Activated CD8-positive, alpha-beta memory T cell treated with anti-CD3 and anti-CD28 coated beads, Interleukin-2, amount 50 U/mL, for 1 hour (primary cell): ENCODE results near the gene UBA1.
A peak's percentile ranks its signal among the peaks of the same experiment; 100 is the strongest.

Experiments
- DNase-seq: peaks from one replicate; pipeline ENCODE4 v3.0.0-alpha.2; 2020; ENCODE audit errors: extremely low read depth

Gene UBA1

DNA sequence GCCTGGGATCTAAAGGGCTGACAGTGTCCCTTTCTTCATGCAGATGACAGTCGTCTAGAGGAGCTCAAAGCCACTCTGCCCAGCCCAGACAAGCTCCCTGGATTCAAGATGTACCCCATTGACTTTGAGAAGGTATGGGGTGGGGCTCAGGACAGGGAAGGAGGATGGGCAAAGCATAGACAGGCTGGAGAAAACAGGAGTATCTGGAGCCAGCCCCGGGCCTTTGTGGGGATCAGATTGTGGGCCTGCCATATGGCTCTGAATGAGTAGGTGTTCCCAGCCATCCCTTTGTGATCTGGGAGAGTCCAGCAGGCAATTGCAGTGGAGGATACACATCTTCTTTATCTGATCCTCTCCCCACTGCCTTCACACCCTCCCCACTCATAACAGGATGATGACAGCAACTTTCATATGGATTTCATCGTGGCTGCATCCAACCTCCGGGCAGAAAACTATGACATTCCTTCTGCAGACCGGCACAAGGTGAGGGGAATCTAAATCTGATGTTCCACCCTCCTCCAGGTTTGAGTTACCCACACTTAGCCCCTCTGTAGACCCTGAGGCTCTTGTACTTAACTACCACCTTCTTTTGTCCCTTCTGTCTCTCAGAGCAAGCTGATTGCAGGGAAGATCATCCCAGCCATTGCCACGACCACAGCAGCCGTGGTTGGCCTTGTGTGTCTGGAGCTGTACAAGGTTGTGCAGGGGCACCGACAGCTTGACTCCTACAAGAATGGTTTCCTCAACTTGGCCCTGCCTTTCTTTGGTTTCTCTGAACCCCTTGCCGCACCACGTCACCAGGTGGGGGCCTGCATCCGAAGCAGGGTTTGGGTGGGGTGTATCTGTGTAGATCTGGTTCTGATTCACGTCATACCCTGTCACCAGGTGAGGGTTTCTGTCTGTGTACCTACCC, 19.0 kb downstream of the UBA1 start:
- DNase-seq = no peak

DNA sequence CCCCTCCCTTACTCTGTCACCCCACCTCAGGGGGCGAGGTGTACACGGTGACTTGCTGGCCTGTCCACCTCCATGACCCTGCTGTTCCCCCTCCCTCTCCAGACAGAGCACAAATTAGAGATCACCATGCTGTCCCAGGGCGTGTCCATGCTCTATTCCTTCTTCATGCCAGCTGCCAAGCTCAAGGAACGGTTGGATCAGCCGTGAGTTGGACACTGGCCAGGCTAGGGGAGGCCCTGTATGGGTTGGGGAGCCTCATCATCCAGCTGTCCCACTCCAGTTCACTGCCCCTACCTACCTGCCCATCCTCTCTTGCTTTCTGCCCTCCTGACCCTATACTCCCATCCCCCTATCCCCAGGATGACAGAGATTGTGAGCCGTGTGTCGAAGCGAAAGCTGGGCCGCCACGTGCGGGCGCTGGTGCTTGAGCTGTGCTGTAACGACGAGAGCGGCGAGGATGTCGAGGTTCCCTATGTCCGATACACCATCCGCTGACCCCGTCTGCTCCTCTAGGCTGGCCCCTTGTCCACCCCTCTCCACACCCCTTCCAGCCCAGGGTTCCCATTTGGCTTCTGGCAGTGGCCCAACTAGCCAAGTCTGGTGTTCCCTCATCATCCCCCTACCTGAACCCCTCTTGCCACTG, 20.9 kb downstream of the UBA1 start:
- DNase-seq = no peak

DNA sequence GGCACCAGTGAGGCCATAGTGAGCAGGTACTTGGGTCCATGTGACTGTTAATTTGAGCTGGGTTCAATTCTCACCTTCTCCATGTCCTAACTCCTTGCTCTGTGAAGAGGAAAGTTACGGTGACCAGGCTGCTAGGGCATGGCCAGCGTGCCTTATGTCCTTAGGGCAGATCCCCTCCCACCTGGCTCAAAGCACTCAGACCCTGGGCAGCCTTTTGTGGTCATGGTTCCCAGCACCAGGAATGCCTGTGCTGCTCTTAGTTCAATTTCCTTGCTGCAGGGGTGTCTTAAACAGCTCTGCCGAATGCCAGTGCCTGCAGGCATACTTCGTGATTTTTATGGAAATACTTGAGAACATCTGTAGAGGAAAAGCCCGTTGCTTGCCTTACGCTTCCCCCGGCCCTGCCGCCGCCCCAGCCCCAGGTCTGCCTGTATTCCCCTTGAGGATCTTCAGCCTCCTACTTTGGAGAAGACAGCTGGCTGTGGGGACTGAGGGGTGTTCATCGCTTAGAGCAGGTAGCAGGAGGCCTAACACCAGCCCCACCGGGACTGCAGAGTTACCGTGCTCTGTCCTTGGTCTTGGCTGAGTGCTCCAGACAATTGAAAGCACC, 21.8 kb downstream of the UBA1 start:
- DNase-seq = no peak

DNA sequence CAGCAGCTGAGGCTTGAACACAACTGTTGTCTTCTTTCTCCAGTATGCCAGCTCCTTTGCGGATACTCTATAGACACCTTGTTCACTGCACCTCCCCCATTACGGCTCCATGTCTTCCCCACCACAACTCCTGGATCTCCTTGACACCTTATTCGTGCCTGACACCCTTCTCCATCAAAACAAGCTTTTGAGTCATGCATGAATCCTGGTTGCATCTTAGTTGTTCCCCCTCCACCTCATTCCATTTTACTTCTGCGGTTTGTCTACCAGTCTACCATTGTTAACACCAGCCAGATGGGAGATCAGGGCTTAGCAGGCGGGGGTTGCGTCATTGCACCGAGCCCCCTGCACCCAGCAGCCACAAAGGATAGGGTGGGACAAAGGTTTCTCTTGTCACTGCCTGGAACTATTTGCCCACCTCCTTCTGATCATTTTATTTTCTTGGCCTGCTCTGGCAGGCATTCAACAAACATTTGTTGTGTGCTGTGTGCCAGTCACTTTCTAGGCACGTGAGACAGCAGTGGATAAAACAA, 22.8 kb downstream of the UBA1 start:
- no peak for DNase-seq

DNA sequence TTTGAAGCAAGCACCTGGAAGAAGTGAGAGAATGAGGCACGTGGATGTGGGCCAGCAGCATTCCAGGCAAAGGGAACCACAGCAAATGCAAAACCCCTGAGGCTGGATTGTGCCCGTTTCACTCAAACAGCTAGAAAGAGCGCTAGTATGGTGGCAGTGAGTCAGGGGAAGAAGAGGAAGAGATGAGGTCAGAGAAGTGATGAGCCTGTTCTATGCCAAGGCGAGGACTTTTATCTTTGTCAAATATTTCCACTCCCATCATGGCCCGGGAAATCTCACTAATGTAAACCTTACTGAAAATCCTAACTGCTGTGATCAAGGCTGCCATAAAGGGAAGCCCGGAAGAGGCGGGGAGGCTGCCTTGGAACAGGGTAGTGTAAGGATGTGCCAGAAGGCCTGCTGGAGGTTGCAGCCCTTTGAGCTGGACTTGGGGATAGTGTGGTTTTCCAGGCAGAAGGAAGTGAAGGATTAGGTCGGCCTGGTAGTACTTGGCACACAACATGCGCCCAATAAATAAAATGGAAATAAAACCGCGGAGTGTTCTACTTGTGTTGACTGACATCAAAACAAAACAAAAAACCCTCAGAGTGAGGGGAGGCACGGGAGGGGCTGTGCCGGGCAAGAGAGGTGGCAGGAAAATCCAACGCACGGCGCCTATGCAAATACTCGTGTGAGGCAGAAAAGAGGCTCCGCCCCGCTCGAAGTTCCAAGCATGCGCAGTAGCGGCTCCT, 23.7 kb downstream of the UBA1 start:
- DNase-seq = no peak

DNA sequence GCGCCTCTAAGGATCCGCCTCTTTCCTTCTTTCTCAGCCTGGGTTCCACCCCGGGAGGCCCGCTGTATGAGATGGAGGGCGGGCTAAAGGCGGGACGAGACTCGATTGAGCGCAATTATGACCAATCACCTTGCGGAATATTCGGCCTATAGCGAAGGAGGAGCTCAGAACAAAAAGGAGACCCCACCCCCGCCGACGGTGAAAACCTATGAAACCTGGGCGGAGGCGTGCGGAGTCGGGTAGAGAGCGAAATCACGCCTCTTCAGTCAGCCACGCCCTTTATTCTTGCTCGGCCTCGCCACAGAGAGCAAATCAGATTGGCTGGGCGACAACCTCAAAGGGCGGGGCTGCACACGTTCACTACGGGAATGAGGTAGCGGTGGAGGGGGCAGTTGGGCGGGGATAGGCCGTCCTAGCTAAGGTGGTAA, 24.2 kb downstream of the UBA1 start:
- peak; percentile 99 for DNase-seq

DNA sequence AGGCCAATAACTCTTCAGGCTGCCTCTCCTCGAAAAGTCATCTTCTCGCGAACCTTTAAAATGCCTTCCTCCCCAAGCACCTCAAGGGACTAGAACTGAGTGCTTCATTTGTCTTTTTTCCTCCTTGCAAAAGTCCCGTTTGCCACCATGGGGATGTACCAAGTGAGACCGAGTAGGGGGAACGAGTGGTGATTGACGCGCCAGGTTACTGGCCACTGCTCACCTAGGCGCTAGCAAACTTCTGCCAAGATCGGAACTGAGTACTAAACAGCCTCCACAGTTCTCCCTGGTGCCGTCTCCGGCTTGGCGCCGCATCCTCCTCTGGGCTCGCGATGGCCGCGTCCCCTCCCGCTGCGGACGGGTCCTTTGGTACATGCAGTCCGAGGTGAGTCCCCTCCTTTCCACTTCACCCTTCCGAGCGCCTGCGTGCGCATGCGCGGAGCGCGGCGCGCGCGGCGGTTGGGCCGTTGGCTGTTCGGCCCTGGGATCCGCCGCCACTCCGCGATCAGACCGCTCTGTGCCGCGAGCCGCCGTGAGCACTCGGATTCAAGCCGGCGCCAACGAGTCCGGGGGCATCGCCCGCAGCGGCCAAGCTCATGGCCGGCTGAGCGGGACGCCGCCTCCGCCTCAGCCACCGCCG, 24.8 kb downstream of the UBA1 start, which contains the start of gene CDK16:
Gene CDK16 (plus strand): TSS at position 402 of the 640 bp plus-strand sequence. CDS start 4,877 bp downstream, outside the sequence.
- peak; percentile 47 for DNase-seq

DNA sequence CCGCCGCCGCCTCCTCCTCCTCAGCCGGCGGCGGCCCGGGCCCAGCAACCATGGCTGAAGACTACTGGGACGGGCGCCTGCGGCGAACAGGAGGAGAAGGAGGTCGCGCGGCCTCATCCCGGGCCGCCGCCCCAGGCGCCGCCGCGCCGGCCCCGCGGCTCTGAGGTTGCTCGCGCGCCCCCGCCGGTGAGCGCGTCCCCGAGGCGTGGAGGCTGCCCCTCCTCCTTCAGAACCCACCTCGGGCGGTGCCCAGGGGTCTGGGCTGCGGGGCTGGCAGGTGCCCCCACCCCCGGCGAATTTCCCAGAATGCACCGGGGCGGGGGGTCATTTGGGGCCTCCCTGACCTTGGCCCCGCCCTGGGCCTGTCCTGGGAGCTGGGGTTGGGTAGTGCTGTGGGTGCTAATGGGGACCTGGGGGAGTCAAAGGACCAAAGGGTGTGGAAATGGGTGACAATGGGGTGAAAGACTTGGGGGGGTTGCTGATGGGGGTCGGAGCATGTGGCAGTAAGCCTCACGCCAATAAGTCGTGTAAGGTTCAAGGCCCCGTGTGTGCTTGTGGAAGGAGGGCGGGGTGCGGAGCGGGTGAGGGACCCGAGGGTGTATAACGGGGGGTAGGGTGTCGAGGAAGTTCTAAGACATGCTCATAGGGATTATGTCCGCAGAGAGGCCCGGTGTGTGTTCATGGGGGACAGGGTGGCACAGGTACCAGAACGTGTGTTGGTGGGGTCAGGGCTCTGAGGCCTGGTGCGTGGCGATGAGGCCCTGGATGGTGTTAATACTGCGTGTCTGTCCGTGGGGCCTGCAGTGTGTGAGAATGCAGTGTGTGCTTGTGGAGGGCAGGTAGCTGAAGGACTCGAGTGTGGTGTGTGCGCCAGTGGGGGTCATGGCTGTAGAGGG, 25.5 kb downstream of the UBA1 start:
- DNase-seq = no peak

DNA sequence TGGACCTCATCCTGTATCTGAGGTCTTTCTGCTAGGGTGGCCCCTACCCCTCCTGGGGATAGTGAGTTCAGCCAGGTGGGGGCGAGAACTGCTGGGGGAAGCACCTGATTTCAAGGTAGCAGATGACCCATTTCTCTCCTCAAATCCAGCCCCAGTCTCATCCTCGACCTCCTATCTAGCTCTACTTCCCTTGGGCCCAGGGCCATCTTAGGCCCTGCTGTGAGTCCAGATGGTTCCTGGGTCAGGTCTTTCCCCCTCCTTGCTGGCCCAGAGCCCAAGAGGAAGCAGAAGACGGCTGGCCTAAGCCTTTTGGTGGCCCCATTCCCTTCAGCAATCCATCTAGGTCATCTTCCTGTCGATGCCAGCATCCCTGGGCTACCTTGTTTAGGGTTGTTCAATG, 28.1 kb downstream of the UBA1 start:
- no peak for DNase-seq

DNA sequence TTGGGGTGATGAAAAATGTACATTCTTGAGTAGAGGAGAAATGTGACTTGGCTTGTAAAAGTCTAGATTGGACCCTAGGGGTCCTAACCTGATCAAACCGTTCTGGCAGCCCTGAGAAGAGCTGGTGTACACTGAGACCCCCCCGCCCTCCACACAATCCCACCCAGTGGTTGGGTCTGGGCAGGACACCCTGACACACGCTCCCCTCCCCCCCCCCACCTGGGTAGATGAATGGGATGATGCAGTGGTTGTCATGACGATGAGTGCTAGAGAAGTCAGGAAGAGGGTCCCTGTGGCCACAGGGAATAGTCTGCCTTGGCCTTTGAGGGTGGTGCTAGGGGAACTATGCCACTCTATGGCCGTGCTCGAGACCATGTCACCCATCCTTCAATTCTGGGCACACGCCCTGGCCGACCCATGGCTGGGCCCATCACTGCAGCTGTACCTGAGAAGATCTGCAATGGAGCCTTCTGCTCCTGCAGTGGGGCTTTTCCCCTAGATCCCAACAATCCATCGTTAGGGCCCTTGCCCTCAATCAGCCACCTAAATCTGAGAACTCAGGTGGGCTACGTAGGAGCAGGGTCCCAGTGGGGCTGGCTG, 29.2 kb downstream of the UBA1 start:
- no peak for DNase-seq

DNA sequence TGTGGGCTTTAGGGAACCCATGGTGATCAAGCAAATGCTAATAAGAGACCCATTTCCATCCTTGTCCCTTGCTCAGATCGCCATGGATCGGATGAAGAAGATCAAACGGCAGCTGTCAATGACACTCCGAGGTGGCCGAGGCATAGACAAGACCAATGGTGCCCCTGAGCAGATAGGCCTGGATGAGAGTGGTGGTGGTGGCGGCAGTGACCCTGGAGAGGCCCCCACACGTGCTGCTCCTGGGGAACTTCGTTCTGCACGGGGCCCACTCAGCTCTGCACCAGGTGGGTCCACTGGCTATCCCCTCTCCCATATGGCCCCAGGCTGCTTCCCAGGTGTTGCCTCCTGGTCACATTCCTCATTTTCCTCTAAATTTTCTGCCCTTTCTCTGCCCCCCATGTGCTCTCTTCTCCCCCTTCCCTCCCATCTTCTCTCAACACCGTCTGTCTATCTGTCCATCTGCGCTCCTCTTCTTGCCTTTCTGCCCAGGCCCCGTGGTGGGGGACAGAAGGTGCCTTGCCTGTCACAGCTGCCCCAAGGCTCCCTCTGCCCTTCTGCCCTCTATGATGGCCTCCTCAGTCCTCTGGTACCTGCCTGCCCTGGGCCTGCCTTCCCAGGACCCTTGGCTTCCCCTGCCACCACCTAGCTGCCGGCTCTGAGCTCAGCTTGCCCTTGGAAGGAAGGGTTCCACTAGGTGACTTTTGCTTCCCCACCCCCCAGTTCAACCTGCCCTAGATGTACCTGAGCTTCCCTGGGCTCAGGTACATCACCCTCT, 30.0 kb downstream of the UBA1 start:
- DNase-seq = no peak

DNA sequence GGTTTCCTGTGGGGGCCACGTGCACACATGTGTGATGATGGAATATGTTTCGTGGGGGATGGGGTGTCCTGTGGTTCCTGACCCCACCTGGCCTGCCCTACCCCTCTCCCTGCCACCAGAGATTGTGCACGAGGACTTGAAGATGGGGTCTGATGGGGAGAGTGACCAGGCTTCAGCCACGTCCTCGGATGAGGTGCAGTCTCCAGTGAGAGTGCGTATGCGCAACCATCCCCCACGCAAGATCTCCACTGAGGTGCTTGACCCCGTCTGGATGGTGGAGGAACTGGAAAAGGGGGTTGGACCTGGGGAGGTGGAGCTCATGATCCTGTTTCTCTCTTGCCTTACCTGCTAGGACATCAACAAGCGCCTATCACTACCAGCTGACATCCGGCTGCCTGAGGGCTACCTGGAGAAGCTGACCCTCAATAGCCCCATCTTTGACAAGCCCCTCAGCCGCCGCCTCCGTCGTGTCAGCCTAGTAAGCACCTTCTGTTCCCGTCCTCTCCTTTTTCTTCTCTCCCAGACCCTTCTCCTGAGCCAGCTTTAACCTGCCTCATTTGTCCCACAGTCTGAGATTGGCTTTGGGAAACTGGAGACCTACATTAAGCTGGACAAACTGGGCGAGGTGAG, 30.8 kb downstream of the UBA1 start:
- DNase-seq = no peak

DNA sequence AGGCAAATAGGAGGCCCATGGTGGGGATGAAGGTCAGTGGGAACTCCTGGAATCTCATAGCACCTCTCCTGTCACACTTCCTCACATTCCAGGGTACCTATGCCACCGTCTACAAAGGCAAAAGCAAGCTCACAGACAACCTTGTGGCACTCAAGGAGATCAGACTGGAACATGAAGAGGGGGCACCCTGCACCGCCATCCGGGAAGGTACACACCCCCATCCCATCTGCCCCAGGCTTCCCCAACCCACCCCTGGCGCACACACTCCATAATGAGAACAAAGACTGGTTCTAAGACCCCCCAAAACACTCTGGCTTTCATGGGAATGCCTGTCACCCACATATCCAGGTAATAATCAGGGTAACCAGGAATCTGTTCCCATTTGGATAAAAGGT, 31.3 kb downstream of the UBA1 start:
- no peak for DNase-seq

DNA sequence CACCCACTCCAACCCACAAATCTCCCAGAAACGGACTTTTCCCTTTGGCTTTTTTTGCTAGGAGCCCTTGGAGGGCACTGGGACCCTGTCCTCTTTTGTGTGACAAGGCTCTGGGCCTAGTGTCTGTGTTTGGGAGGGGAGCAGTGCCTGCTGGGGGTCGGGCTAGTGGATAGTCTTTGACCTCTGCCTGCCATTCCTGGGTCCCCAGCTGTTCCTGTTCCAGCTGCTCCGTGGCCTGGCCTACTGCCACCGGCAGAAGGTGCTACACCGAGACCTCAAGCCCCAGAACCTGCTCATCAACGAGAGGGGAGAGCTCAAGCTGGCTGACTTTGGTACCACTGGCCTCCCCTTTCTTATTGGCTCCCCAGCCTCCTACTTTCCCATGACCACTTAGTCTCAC, 32.4 kb downstream of the UBA1 start:
- no peak for DNase-seq

DNA sequence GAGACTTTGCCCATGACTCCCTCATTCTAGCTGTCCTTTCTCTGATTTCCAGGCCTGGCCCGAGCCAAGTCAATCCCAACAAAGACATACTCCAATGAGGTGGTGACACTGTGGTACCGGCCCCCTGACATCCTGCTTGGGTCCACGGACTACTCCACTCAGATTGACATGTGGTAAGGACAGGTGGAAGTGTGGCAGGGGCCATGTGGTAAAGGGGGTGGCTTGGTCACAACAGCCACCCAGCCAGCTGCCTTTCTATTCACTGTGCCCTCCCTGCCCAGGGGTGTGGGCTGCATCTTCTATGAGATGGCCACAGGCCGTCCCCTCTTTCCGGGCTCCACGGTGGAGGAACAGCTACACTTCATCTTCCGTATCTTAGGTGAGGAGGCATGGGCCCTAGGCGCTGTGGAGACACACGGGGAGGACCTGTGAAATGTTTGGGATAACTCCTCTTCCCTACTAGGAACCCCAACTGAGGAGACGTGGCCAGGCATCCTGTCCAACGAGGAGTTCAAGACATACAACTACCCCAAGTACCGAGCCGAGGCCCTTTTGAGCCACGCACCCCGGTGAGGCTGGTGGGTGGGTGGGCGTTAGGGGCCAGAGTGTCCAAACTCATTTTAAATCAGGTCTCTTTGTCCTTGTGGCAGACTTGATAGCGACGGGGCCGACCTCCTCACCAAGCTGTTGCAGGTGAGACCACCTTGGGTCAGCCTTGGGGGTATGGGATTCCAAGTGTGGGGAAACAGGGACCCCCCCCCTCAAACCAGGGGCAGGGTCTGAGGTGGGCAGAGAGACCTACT, 33.1 kb downstream of the UBA1 start:
- no peak for DNase-seq

DNA sequence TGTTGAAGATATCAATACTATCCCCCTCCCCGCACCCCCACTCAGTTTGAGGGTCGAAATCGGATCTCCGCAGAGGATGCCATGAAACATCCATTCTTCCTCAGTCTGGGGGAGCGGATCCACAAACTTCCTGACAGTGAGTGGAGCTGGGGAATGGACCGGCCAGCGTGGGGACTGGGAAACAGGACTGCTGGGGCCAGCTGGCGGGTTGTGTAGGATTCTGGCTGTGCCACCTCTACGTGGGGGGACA, 33.6 kb downstream of the UBA1 start:
- DNase-seq = no peak

DNA sequence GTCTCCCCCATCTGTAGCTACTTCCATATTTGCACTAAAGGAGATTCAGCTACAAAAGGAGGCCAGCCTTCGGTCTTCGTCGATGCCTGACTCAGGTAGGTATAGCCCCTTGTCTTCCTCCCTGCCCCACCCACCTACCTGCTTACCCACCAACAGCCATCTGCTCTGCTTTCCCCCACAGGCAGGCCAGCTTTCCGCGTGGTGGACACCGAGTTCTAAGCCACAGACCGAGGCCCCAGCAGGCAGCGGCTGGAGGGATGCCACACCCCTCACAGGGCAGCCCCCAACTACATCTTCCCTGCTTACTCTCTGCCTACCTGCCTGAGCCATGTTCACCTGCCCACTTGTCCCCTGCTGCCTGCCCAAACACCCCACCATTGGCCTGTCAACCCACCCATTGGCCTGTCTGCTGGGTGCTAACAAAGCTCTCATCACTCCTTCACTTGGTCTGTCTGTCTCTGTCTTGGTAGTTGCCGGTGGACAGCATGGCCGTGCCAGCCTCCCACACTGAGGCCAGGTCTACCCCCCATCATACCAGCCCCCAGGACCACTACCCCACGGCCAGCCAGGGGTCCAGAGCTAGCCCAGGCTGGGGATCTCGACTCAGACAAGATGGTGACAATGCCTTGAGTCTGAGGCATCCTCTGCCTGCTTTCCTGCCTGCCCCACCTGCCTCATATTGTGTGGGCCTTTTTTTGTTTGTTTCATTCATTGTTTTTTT, 35.1 kb downstream of the UBA1 start:
- no peak for DNase-seq
